Endothelial cell of umbilical vein (primary cell): Measurements from ENCODE around the gene SMC4. TPM values are rescaled to one million over a fixed set of nuclear protein-coding genes. Genes with fewer than 3 reads are reported as not detected.

Experiments used
- BruUV-seq: library from RNA; stranded (reverse); fragments of 400-500 nt; replicated peaks from 2 replicates; lab custom pipeline; 2021; lab: Mats Ljungman, UMichigan
- CTCF ChIA-PET: fragments of 300-600, 350-600 bp; sonication (Branson Sonifier 250); formaldehyde crosslinking; loops from one replicate; lab custom pipeline; 2021; ENCODE audit warnings: antibody characterized with exemption, inconsistent platforms; lab: Charles Lee
- POLR2A ChIA-PET: fragments of 300-600, 350-600 bp; sonication (Branson Sonifier 250); formaldehyde crosslinking; loops from one replicate; lab custom pipeline; 2021; ENCODE audit warnings: antibody characterized with exemption, inconsistent platforms; lab: Charles Lee
- DNase-seq: peaks from one replicate; pipeline ENCODE4 v3.0.0-alpha.2; 2011; ENCODE audit warnings: low read depth, low spot score
- FAIRE-seq: peaks from 2 replicates; lab custom pipeline; 2011; peaks lifted over from hg19 to GRCh38; lab: Jason Lieb, UNC
- H2AFZ ChIP-seq: 2 replicates; pipeline ENCODE4 v1.6.0; 2012; ENCODE audit warnings: low read depth, low read length, control low read depth, inconsistent platforms
- H3K27ac ChIP-seq: 2 replicates; pipeline ENCODE4 v1.5.1; 2011; ENCODE audit warnings: low read depth, mild to moderate bottlenecking, control low read depth, low read length, moderate library complexity; ENCODE audit not compliant: insufficient read depth
- H3K27me3 ChIP-seq, 2 experiments: 2 replicates each; pipeline versions ENCODE4 v1.6.0 to v1.6.1; 2011; ENCODE audit warnings: low read length in 2 of 2, mixed read lengths in 1 of 2; ENCODE audit not compliant: control insufficient read depth in 2 of 2, insufficient read depth in 2 of 2
- H3K36me3 ChIP-seq, 2 experiments: 2 replicates in 1 of 2; 3 replicates in 1 of 2; pipeline ENCODE4 v1.5.1; 2011; ENCODE audit warnings: low read length in 2 of 2, mild to moderate bottlenecking in 1 of 2, moderate library complexity in 1 of 2; ENCODE audit not compliant: control insufficient read depth in 2 of 2, insufficient read depth in 2 of 2; ENCODE audit errors: extremely low read depth in 1 of 2
- H3K4me1 ChIP-seq: 3 replicates; pipeline ENCODE4 v1.5.1; 2011; ENCODE audit warnings: mild to moderate bottlenecking, low read length; ENCODE audit not compliant: control insufficient read depth, insufficient read depth; ENCODE audit errors: extremely low read depth
- H3K4me2 ChIP-seq: 2 replicates; pipeline ENCODE4 v1.6.1; 2011; ENCODE audit warnings: low read length, control low read depth, mixed read lengths; ENCODE audit not compliant: insufficient read depth
- H3K4me3 ChIP-seq, 3 experiments: fragments of 200-600 bp in 1 of 3; sonication (generic), shearing (Covaris generic) in 1 of 3; replicated peaks in 1 of 3; 2 replicates each; pipeline ENCODE4 v1.5.1; 2011 to 2016; ENCODE audit warnings: control low read depth in 3 of 3, low read length in 3 of 3, mild to moderate bottlenecking in 2 of 3, inconsistent platforms in 1 of 3, low read depth in 1 of 3, moderate library complexity in 1 of 3; ENCODE audit not compliant: insufficient read depth in 1 of 3
- H3K79me2 ChIP-seq: 2 replicates; pipeline ENCODE4 v1.6.0; 2012; ENCODE audit warnings: low read length, inconsistent platforms; ENCODE audit not compliant: control insufficient read depth, insufficient read depth
- H3K9ac ChIP-seq: replicated peaks from 2 replicates; pipeline ENCODE3; 2011; ENCODE audit warnings: low read length, control low read depth; ENCODE audit not compliant: insufficient read depth; ENCODE audit errors: extremely low read depth
- H3K9me1 ChIP-seq: replicated peaks from 3 replicates; pipeline ENCODE4 v1.6.0; 2011; ENCODE audit warnings: mild to moderate bottlenecking, low read length; ENCODE audit not compliant: control insufficient read depth, insufficient read depth; ENCODE audit errors: extremely low read depth
- H3K9me3 ChIP-seq: replicated peaks from 2 replicates; pipeline ENCODE4 v1.5.1; 2012; ENCODE audit warnings: low read length, inconsistent platforms; ENCODE audit not compliant: control insufficient read depth, insufficient read depth
- H4K20me1 ChIP-seq: replicated peaks from 2 replicates; pipeline ENCODE3; 2011; ENCODE audit warnings: mild to moderate bottlenecking, low read length; ENCODE audit not compliant: control insufficient read depth, insufficient read depth; ENCODE audit errors: extremely low read depth
- EZH2 ChIP-seq: IDR thresholded peaks from 2 replicates; pipeline ENCODE4 v1.6.1; 2012; ENCODE audit warnings: borderline replicate concordance, low read depth, mild to moderate bottlenecking, moderate library complexity, low read length, inconsistent platforms; ENCODE audit not compliant: severe bottlenecking
- FOS ChIP-seq: IDR thresholded peaks from 2 replicates; pipeline ENCODE4 v1.6.1; 2011; ENCODE audit warnings: mild to moderate bottlenecking, low read length, moderate library complexity, borderline replicate concordance; ENCODE audit not compliant: insufficient read depth
- GATA2 ChIP-seq: IDR thresholded peaks from 2 replicates; pipeline ENCODE4 v1.7.0; 2011; ENCODE audit warnings: low read depth, mild to moderate bottlenecking, moderate library complexity, mixed read lengths, low read length; ENCODE audit not compliant: insufficient read length, insufficient read depth
- JUN ChIP-seq: IDR thresholded peaks from 2 replicates; pipeline ENCODE4 v1.6.1; 2011; ENCODE audit warnings: borderline replicate concordance, low read depth; ENCODE audit not compliant: insufficient read length, insufficient read depth
- MYC ChIP-seq: IDR thresholded peaks from one replicate; pipeline ENCODE4 v1.6.1; 2011; ENCODE audit warnings: mild to moderate bottlenecking, low read depth, low read length
- POLR2A ChIP-seq: IDR thresholded peaks from 2 replicates; pipeline ENCODE4 v1.6.1; 2012; ENCODE audit warnings: low read depth, mild to moderate bottlenecking, control low read depth, low read length
- POLR2AphosphoS5 ChIP-seq: IDR thresholded peaks from 2 replicates; pipeline ENCODE4 v1.6.1; 2012; ENCODE audit warnings: low read depth, mild to moderate bottlenecking, control low read depth, low read length, moderate library complexity; ENCODE audit not compliant: insufficient read depth
- dilution Hi-C: fragments of 300-500 bp; cut with MboI; formaldehyde crosslinking; loops from one replicate; pipeline ENCODE4 v1.15.0; 2019; ENCODE audit warnings: low sequenced_read_pairs; ENCODE audit not compliant: extremely low pct_ligation_motif_present
- intact Hi-C: fragments of 100-400 bp; cut with micrococcal nuclease; formaldehyde crosslinking; loops from one replicate; pipeline ENCODE4 v1.10.0; 2022
- polyA plus RNA-seq, 4 experiments: library from polyadenylated mRNA; depleted of rRNA in 3 of 4; stranded (reverse) in 3 of 4; unstranded in 1 of 4; fragments of >200 nt; gene quantifications; 2 replicates each; pipeline versions ENCODE4 v1.2.1 to v1.2.3, GENCODE V29; 2011 to 2012; ENCODE audit warnings: missing spikeins in 1 of 4
- total RNA-seq: library from RNA; stranded (reverse); gene quantifications from 2 replicates; pipeline ENCODE4 v1.2.3, GENCODE V29; 2021
- TF ChIP-seq, protein P1 (sequence below): IDR thresholded peaks from 2 replicates; pipeline ENCODE4 v1.6.1; 2011; ENCODE audit not compliant: insufficient read depth, insufficient read length
- TF ChIP-seq, protein P2 (sequence below), 2 donors: IDR thresholded peaks; 1 replicate in 1 of 2; 2 replicates in 1 of 2; pipeline ENCODE4 v1.5.1; 2011; ENCODE audit warnings: low read length in 2 of 2, mild to moderate bottlenecking in 2 of 2, moderate library complexity in 2 of 2, control low read depth in 1 of 2, inconsistent platforms in 1 of 2, low read depth in 1 of 2; ENCODE audit not compliant: insufficient read depth in 1 of 2; ENCODE audit errors: extremely low read depth in 1 of 2

SMC4 gene
- total and polyA plus RNA-seq, 2 donors (not counting 3 experiments of a cell fraction or from before 2014, with no cell fraction given) = 32.1 to 153 TPM

DNA sequence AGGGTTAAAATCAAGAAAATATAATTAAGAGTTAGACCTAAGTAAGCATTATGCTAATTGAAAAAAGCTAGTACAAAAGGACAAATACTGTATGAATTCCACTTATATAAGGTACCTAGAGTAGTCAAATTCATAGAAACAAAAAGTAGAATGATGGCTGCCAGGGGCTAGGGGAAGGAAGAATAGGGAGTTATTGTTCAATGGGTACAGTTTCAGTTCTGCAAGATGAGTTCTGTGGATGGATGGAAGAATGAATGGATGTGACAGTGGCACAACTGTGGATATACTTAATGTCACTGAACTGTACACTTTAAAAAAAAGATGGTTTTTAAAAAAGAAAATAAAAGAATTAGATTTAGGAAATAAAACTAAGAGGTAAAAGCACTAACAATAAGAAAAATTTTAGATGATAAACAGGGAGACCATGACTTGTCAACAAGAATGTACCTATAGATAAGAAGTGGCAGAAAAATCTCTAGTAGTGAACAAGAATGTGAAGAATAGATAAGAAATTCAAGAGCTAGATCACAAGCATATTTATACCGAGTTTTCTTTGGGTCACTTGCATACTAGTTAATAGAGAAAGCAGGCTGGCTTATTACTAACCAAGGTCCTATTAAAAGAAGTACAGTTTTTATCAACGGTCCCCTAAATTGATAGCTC is 6.0 kb upstream of the SMC4 start:
- H3K27ac ChIP-seq = no peak overlapping the region
- H3K79me2 ChIP-seq = peaks cover 12% of the 10 kb centered on the region
- intact Hi-C loops (no loop called here), dilution Hi-C loops (no loop called here)
- POLR2A ChIA-PET = no interaction called here
- CTCF ChIA-PET = interaction anchor here (0.8 to 3.5 kb wide), 3 partner anchors 230 to 361 kb away, joined by 4 to 9 read pairs (median 5); no protein-coding TSS in a partner anchor
- H3K9ac ChIP-seq = no peak overlapping the region
- H4K20me1 ChIP-seq = no peaks in the 10 kb centered on the region
- TF ChIP-seq MYC = no peak
- TF ChIP-seq, protein P1, sequence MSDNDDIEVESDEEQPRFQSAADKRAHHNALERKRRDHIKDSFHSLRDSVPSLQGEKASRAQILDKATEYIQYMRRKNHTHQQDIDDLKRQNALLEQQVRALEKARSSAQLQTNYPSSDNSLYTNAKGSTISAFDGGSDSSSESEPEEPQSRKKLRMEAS = no peak
- no peak for TF ChIP-seq POLR2A
- no peak for TF ChIP-seq POLR2AphosphoS5
- no peak for TF ChIP-seq JUN
- TF ChIP-seq EZH2 = no peak
- TF ChIP-seq FOS = no peak
- TF ChIP-seq GATA2 = no peak
- TF ChIP-seq, protein P2, sequence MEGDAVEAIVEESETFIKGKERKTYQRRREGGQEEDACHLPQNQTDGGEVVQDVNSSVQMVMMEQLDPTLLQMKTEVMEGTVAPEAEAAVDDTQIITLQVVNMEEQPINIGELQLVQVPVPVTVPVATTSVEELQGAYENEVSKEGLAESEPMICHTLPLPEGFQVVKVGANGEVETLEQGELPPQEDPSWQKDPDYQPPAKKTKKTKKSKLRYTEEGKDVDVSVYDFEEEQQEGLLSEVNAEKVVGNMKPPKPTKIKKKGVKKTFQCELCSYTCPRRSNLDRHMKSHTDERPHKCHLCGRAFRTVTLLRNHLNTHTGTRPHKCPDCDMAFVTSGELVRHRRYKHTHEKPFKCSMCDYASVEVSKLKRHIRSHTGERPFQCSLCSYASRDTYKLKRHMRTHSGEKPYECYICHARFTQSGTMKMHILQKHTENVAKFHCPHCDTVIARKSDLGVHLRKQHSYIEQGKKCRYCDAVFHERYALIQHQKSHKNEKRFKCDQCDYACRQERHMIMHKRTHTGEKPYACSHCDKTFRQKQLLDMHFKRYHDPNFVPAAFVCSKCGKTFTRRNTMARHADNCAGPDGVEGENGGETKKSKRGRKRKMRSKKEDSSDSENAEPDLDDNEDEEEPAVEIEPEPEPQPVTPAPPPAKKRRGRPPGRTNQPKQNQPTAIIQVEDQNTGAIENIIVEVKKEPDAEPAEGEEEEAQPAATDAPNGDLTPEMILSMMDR (IDR thresholded peaks at IDR 0.05; ENCODE audit: extremely low read depth in 1 of 2, insufficient read depth in 1 of 2, low read depth in 1 of 2, low read length in 2 of 2) = no peak
- H3K36me3 ChIP-seq = no peaks in the 10 kb centered on the region
- FAIRE-seq (no peak), DNase-seq (no peak)
- H3K9me1 ChIP-seq = no peaks in the 10 kb centered on the region
- no peaks in the 10 kb centered on the region for H3K9me3 ChIP-seq
- no peak overlapping the region for H2AFZ ChIP-seq
- no peak overlapping the region for H3K4me2 ChIP-seq
- H3K27me3 ChIP-seq = no peaks in the 10 kb centered on the region
- H3K4me3 ChIP-seq = no peak overlapping the region
- no TSS peak for BruUV-seq
- H3K4me1 ChIP-seq = peaks cover 3% of the 10 kb centered on the region
